ENCODE results near the gene TSHZ2.
A peak's percentile ranks its signal among the peaks of the same experiment; 100 is the strongest.

The TSHZ2 gene

GRCh38 chr20:53503517-53503919 lies 531.4 kb downstream of the TSHZ2 start:
- peak overlapping the region; percentile 40 for H3K27ac ChIP-seq
- TF ChIP-seq CTCF (IDR thresholded peaks at IDR 0.05) (no peak), ZFX (IDR thresholded peaks at IDR 0.05; ENCODE audit: borderline replicate concordance) (no peak)

DNA sequence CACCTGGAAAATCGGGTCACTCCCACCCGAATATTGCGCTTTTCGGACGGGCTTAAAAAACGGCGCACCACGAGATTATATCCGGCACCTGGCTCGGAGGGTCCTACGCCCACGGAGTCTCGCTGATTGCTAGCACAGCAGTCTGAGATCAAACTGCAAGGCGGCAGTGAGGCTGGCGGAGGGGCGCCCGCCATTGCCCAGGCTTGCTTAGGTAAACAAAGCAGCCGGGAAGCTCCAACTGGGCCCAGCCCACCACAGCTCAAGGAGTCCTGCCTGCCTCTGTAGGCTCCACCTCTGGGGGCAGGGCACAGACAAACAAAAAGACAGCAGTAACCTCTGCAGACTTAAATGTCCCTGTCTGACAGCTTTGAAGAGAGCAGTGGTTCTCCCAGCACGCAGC lies 531.9 kb downstream of the TSHZ2 start:
- peak overlapping the region; percentile 40 for H3K27ac ChIP-seq

GRCh38 chr20:53510262-53510661 lies 538.1 kb downstream of the TSHZ2 start:
- TF ChIP-seq CTCF (IDR thresholded peaks at IDR 0.05) = no peak
- TF ChIP-seq ZFX (IDR thresholded peaks at IDR 0.05; ENCODE audit: borderline replicate concordance) = no peak

GRCh38 chr20:53510704-53511103 lies 538.5 kb downstream of the TSHZ2 start:
- H3K27ac ChIP-seq = no peak overlapping the region
- no peak for TF ChIP-seq ZFX (IDR thresholded peaks at IDR 0.05; ENCODE audit: borderline replicate concordance)
- TF ChIP-seq CTCF (IDR thresholded peaks at IDR 0.05) = no peak

More at GRCh38 chr20:53510262-53510661, 538.1 kb downstream of the TSHZ2 start:
- no peak overlapping the region for H3K27ac ChIP-seq

- no peak overlapping the region for H3K27ac ChIP-seq
- no peak for TF ChIP-seq ZFX (IDR thresholded peaks at IDR 0.05; ENCODE audit: borderline replicate concordance)
- TF ChIP-seq CTCF (IDR thresholded peaks at IDR 0.05) = no peak
Observed at GRCh38 chr20:53512076-53512475, 539.9 kb downstream of the TSHZ2 start.

DNA sequence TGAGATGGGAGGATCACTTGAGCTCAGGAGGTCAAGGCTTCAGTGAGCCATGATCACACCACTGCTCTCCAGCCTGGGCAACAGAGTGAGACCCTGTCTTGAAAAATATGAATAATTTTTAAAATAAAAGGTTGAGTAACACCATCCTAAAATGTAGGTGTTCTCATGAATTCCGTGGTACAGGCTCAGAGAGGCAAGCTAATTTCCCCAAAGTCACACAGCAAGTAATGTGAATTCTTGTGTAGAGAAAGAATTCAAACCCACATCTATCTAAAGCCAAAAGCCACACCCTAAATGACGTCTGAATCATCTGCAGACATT lies 541.0 kb downstream of the TSHZ2 start:
- H3K27ac ChIP-seq = no peak overlapping the region
- TF ChIP-seq CTCF (IDR thresholded peaks at IDR 0.05) = no peak
- no peak for TF ChIP-seq ZFX (IDR thresholded peaks at IDR 0.05; ENCODE audit: borderline replicate concordance)

DNA sequence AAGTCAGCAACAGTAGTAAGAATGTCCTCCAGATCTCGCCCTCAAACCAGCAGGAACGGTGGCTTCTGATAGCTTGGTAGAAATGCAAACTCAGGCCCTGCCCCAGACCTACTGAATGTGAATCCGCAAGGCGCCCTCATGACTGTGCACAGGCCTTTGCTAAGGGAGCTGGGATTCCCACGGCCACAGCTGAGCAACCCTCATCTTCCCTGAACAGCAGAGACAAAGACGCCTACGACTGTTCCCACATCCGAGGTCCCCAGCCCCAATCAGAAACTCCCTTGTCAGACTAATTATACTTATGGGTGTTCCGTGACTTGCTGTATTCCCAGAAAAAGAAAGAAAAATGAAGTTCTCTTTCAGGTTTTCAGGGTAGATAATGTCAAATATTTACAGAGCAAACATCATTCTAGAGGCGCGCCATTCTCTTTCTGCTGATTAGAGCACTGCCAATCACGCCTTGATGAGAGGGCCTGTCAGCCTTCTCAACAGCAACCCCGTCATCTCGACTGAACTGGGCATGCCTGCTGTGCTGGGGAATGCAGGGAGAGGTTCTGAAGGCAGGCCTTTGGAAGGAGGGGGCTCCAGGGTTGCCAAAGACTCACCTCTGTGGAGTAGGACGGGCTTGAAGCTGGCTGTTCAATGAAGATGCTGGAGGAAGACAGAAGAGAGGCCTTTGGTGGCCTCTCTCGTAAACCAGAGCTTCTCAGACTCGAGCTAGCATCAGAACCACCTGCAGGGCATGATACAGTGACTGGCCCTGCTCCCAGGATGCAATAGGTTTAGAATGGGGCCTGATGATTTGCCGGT lies 541.5 kb downstream of the TSHZ2 start:
- TF ChIP-seq ZFX (IDR thresholded peaks at IDR 0.05; ENCODE audit: borderline replicate concordance) (no peak), CTCF (IDR thresholded peaks at IDR 0.05) (no peak)
- no peak overlapping the region for H3K27ac ChIP-seq

DNA sequence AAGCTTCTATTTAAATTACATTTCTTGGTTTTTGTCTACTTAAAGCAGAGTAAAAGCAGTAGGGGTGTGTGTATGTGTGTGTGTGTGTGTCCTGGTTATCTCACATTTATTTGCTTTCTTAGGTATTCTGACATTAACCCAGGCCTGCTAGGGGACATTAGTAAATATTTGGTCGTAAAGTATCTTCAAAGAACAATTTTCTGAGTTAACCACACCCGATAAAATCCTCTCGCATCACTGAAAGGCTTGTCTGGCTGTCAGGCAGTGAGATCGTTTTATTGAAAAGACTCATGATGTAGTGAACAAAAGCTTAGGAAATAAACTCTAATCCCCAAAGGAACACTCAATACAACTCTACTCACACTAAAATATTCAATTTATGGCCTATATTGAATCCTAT lies 543.6 kb downstream of the TSHZ2 start:
- TF ChIP-seq CTCF (IDR thresholded peaks at IDR 0.05) (no peak), ZFX (IDR thresholded peaks at IDR 0.05; ENCODE audit: borderline replicate concordance) (no peak)
- H3K27ac ChIP-seq = no peak overlapping the region
